GM18505 (cell line): Measurements from ENCODE around the gene ZNRF1.
A peak's percentile ranks its signal among the peaks of the same experiment; 100 is the strongest.
"Not testable (repeated sequence)": the region's sequence is repeated elsewhere in the genome, so short reads cannot be mapped to it uniquely, and the experiment has no call there.

Experiments used
- ATAC-seq: cut with Tn5 transposase; IDR thresholded peaks from one replicate; pipeline ENCODE4 v1.9.1; 2021; ENCODE audit not compliant: unreplicated experiment
- POLR2A ChIP-seq: IDR thresholded peaks from 4 replicates; pipeline ENCODE4 v1.6.1; 2011; ENCODE audit warnings: borderline replicate concordance; ENCODE audit not compliant: insufficient read depth, insufficient read length; ENCODE audit errors: extremely low read depth

Gene ZNRF1

GRCh38 chr16:75088934-75089333 lies 90.1 kb downstream of the ZNRF1 start:
- ATAC-seq = no peak
- no peak for TF ChIP-seq POLR2A

GRCh38 chr16:75089486-75090202 lies 90.8 kb downstream of the ZNRF1 start:
- ATAC-seq = no peak
- TF ChIP-seq POLR2A = no peak

DNA sequence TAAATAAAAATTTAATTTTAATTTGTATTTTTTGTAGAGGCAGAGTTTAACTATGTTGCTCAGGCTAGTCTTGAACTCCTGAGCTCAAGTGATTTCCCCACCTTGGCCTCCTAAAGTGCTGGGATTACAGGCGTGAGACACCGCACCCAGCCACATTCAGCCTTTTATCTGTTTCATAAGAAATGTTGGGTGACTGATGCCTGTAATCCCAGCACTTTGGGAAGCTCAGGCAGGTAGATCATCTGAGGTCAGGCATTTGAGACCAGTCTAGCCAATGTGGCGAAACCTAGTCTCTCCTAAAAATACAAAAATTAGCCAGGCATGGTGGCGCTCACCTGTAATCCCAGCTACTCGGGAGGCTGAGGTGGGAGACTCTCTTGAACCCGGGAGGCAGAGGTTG lies 92.1 kb downstream of the ZNRF1 start:
- not testable (repeated sequence) for ATAC-seq

GRCh38 chr16:75091619-75092018 lies 92.8 kb downstream of the ZNRF1 start:
- not testable (repeated sequence) for ATAC-seq

DNA sequence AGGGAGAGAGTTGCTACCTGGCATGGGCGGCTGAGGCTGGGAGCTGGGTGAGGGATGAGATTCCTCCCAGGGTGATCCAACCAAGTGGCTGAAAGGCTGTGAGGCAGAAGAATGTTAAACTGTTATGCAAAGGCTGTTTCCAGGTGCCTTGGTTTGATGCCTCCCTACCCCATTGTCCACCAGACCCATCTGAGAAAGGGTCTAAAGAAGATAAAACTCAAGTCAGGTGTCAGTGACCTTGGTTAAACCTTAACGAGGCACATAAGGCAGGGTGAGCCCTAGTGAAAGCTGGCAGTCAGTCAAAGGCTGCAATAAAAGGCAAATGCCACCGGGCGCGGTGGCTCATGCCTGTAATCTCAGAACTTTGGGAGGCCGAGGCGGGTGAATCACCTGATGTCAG lies 94.0 kb downstream of the ZNRF1 start:
- ATAC-seq = no peak
- no peak for TF ChIP-seq POLR2A

DNA sequence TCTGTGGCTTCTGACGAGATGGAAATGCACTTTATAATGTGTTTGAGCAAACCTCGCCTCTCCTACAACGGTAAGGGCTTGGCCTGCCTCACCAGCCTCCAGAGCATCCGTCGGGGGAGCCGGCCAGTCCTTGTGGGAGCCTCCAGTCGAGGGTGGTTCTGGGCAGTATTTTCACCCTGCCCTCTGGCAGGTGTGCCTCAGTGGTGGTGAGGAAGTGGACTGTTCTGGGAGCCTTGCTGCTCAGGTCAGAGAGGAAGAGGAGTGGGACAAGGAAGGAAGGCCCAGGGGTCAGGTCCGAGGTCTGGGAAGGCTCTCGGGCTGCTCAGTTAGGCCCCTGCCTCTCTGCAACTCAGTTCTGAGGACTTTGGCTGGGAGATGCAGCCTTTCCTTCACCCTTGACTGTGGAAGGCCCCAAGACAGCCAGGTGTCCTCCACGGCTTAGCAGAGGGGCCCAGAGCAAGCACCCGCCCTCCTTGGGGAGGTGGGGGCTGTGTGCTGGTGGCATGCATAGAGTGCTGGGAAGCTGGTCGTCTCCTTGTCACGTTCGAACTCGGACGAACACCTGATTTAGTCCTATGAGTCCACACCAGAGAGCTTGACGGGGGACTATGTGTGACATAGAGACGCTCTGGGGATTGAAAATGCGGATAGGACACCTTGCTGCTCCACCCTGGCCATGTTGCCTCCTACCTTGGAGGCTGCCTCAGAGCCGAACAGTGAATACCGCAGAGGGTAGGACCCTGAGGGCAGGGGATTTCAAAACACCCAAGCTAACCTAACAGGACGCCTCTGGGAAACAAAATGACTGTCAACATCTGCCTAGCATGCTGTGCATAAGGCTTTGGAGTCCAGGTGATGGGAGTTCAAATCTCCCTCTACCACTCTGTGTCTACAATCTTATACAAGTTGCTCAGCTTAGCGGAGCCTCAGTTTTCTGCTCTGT lies 95.0 kb downstream of the ZNRF1 start:
- TF ChIP-seq POLR2A = no peak
- ATAC-seq = no peak

GRCh38 chr16:75095204-75095621 lies 96.4 kb downstream of the ZNRF1 start:
- no peak for ATAC-seq
- no peak for TF ChIP-seq POLR2A

DNA sequence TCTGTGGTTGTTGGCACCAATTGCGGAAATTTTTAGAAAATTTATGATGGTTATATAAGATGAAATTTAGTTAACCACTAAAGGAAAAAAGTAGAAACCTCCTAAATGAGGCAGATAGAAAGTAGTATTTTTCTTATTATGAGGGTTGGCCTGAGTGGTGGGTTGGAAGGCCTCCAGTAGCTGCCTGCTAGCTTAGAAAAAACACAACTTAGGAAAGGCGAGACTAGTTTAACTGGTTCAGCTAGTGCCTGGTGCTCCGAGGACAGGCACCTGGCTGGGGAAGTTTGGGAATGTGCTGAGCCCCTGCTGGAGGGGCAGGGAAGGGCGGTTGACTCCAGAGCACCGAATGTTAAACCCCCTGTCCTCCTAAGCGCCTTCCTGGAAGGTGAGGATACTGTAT lies 97.8 kb downstream of the ZNRF1 start:
- TF ChIP-seq POLR2A = no peak
- ATAC-seq = no peak

DNA sequence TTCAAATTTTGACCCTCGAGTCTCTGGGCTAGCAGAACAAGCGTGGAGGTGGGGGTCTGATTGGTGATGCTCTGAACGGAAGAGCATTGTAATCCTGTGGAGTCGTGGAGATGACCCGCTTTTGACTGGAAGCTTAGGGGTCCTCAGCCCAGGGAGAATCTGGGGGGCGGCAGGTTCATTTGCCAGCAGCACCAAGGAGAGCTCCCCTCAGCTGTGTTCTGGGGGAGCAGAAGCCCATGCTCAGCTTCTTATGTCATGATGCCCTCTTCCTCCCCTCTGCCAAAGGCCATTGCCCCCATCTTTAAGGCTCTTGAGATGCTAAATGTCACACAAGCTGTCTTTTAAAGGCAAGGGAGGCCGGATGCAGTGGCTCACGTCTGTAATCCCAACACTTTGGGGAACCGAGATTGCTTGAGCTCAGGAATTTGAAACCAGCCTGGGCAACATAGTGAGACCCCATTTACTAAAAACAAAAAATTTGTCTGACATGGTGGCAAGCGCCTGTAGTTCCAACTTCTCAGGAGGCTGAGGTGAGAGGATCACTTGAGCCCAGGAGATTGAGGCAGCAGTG lies 98.5 kb downstream of the ZNRF1 start:
- no peak for ATAC-seq
- TF ChIP-seq POLR2A = no peak

DNA sequence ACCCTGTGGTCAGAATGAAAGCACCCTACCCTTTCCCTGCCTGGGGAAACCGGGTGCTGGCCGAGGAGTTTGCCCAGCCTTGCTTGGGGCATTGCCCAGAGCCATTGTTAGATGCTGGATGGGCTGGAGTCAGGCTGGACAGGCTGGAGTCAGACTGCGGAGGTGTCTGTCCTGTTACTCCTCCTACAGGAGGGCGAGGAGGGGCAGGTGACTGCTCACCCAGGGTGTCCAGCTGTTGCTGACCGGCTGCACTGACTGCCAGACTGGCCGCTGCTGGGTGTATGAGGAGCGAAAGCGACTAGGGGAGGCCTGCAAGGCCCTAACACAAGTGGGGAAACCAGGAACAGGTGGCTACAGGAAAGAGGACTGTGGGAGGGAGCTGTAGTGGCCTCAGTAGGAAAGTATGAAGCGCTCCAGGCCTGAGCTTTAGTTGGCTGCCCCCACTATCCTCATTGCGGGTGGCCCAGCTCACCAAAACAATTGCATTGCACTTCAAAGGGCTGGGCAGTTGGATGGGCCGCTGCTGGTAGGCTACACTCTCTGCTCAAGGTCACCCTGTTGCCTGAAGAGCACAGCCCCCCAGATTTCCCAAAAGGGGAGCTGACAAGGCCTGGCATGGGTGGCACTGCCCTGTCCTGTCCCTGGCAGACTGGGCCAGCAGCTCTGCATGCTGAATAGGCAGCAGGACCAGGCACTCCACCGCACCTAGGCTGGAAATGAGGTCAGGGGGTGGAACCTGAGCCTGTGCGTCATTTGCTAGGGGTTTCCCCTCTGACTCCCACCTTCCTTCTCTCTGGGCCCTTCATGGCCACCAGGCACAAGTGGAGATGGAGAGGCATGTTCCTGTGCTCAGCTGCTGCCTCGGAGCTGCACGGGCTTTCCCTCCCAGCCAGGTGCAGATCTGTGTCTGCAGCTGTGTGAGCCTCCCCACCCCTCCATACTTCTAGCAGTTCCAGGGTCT lies 99.4 kb downstream of the ZNRF1 start:
- no peak for TF ChIP-seq POLR2A
- ATAC-seq = peak; percentile 44

DNA sequence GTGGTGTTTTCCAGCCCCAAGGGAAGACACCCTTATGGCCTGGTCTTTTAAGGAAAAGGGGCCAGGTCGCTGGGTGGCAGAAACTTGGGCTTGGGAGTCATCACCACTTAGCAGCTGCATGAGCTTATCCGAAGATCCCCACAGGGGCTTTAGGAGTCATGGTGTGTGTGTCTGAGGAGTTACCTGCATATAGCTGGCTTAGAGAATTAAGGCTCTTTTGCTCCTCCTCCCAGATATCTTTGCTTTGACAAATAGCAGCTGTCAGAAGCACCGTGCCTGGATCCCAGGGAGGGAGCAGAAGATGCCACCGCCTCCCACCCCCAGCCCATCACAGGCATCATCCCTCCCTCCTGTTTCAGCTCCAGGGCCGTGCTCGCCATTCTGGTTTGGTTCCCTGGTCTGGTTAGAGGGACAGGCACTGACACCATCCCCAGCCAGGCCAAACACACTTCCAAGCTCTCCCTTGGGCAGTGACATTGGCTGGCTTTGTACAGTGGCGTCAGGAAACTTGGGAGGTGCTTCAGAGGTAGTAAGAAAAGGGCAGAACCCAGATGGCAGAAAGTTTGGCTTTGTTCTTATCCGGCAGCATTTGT lies 100.3 kb downstream of the ZNRF1 start:
- TF ChIP-seq POLR2A = no peak
- no peak for ATAC-seq

GRCh38 chr16:75099738-75100602 lies 101.1 kb downstream of the ZNRF1 start:
- ATAC-seq = peak; percentile 46
- TF ChIP-seq POLR2A = no peak

GRCh38 chr16:75100603-75100990 lies 101.8 kb downstream of the ZNRF1 start:
- no peak for TF ChIP-seq POLR2A
- no peak for ATAC-seq
